BLaER1 treated with 17β-estradiol and CSF1 and Interleukin-3, amounts not matched to agents 10 nM and 100 nM (cell line): ENCODE results near the gene VSNL1.

ENCODE experiments used
- H3K27ac ChIP-seq, 11 experiments: shearing (Covaris generic); formaldehyde crosslinking; 2 replicates each; pipeline ENCODE4 v1.8.1; 2022
- H3K27me3 ChIP-seq, 11 experiments: shearing (Covaris generic); formaldehyde crosslinking; 2 replicates each; pipeline ENCODE4 v1.8.1; 2022
- H3K36me3 ChIP-seq, 11 experiments: shearing (Covaris generic); formaldehyde crosslinking; 2 replicates each; pipeline ENCODE4 v1.8.1; 2022
- H3K4me1 ChIP-seq, 10 experiments: shearing (Covaris generic); formaldehyde crosslinking; 2 replicates each; pipeline ENCODE4 v1.8.1; 2022
- H3K4me2 ChIP-seq, 11 experiments: shearing (Covaris generic); formaldehyde crosslinking; 2 replicates each; pipeline ENCODE4 v1.8.1; 2022
- H3K4me3 ChIP-seq, 10 experiments: shearing (Covaris generic); formaldehyde crosslinking; 2 replicates each; pipeline ENCODE4 v1.8.1; 2022
- H3K9ac ChIP-seq, 11 experiments: shearing (Covaris generic); formaldehyde crosslinking; 2 replicates each; pipeline ENCODE4 v1.8.1; 2022
- H3K9me3 ChIP-seq, 11 experiments: shearing (Covaris generic); formaldehyde crosslinking; replicated peaks in 1 of 11; 2 replicates each; pipeline ENCODE4 v1.8.1; 2022
- H4K20me1 ChIP-seq, 11 experiments: shearing (Covaris generic); formaldehyde crosslinking; 2 replicates each; pipeline ENCODE4 v1.8.1; 2022
- Cebpa-rat ChIP-seq, 11 experiments: shearing (Covaris generic); IDR thresholded peaks; 2 replicates each; pipeline ENCODE4 v1.8.1; 2022

The VSNL1 gene

GRCh38 chr2:17573804-17574175 lies 33.3 kb downstream of the VSNL1 start:
- Histone ChIP-seq H3K9me3 (no peaks in the 10 kb centered on the region), H3K4me3 (no peak overlapping the region), H3K36me3 (no peaks in the 10 kb centered on the region), H3K27ac (no peak overlapping the region), H3K27me3 (no peaks in the 10 kb centered on the region), H3K4me2 (no peak overlapping the region), H3K9ac (no peak overlapping the region), H4K20me1 (no peaks in the 10 kb centered on the region), H3K4me1 (no peaks in the 10 kb centered on the region)
- TF ChIP-seq Cebpa-rat (IDR thresholded peaks at IDR 0.05), result no peak

GRCh38 chr2:17574406-17575073 lies 34.0 kb downstream of the VSNL1 start:
- no peak for TF ChIP-seq Cebpa-rat (IDR thresholded peaks at IDR 0.05)
- H4K20me1 ChIP-seq, result no peaks in the 10 kb centered on the region
- H3K36me3 ChIP-seq, result no peaks in the 10 kb centered on the region
- H3K4me1 ChIP-seq, result no peaks in the 10 kb centered on the region
- no peak overlapping the region for H3K27ac ChIP-seq
- H3K4me2 ChIP-seq, result no peak overlapping the region
- no peak overlapping the region for H3K4me3 ChIP-seq
- no peak overlapping the region for H3K9ac ChIP-seq
- H3K9me3 ChIP-seq, result no peaks in the 10 kb centered on the region
- no peaks in the 10 kb centered on the region for H3K27me3 ChIP-seq

GRCh38 chr2:17576802-17577201 lies 36.3 kb downstream of the VSNL1 start:
- no peak for TF ChIP-seq Cebpa-rat (IDR thresholded peaks at IDR 0.05)
- H3K27me3 ChIP-seq, result no peaks in the 10 kb centered on the region
- H3K36me3 ChIP-seq, result no peaks in the 10 kb centered on the region
- no peak overlapping the region for H3K27ac ChIP-seq
- H3K4me3 ChIP-seq, result no peak overlapping the region
- no peaks in the 10 kb centered on the region for H3K9me3 ChIP-seq
- H4K20me1 ChIP-seq, result no peaks in the 10 kb centered on the region
- H3K4me1 ChIP-seq, result no peaks in the 10 kb centered on the region
- H3K9ac ChIP-seq, result no peak overlapping the region
- no peak overlapping the region for H3K4me2 ChIP-seq

- Histone ChIP-seq H3K4me1 (no peaks in the 10 kb centered on the region), H3K4me2 (no peak overlapping the region), H3K4me3 (no peak overlapping the region), H3K27me3 (no peaks in the 10 kb centered on the region), H3K9me3 (no peaks in the 10 kb centered on the region), H3K36me3 (no peaks in the 10 kb centered on the region), H4K20me1 (no peaks in the 10 kb centered on the region), H3K9ac (no peak overlapping the region), H3K27ac (no peak overlapping the region)
- no peak for TF ChIP-seq Cebpa-rat (IDR thresholded peaks at IDR 0.05)
Measured at GRCh38 chr2:17578466-17578928, 38.0 kb downstream of the VSNL1 start.

GRCh38 chr2:17579605-17580318 lies 39.3 kb downstream of the VSNL1 start:
- Histone ChIP-seq H3K4me1 (no peaks in the 10 kb centered on the region), H4K20me1 (no peaks in the 10 kb centered on the region), H3K36me3 (no peaks in the 10 kb centered on the region), H3K9me3 (no peaks in the 10 kb centered on the region), H3K9ac (no peak overlapping the region), H3K4me2 (no peak overlapping the region), H3K4me3 (no peak overlapping the region), H3K27ac (no peak overlapping the region), H3K27me3 (no peaks in the 10 kb centered on the region)
- no peak for TF ChIP-seq Cebpa-rat (IDR thresholded peaks at IDR 0.05)

GRCh38 chr2:17580319-17580715 lies 39.8 kb downstream of the VSNL1 start:
- Histone ChIP-seq H3K4me1 (no peaks in the 10 kb centered on the region), H3K27me3 (no peaks in the 10 kb centered on the region), H4K20me1 (no peaks in the 10 kb centered on the region), H3K36me3 (no peaks in the 10 kb centered on the region), H3K9me3 (no peaks in the 10 kb centered on the region), H3K4me2 (no peak overlapping the region), H3K9ac (no peak overlapping the region), H3K27ac (no peak overlapping the region), H3K4me3 (no peak overlapping the region)
- no peak for TF ChIP-seq Cebpa-rat (IDR thresholded peaks at IDR 0.05)

GRCh38 chr2:17581831-17582230 lies 41.3 kb downstream of the VSNL1 start:
- no peak for TF ChIP-seq Cebpa-rat (IDR thresholded peaks at IDR 0.05)
- Histone ChIP-seq H3K27me3 (no peaks in the 10 kb centered on the region; a peak in 1 of 22 replicates), H4K20me1 (no peaks in the 10 kb centered on the region), H3K9ac (no peak overlapping the region), H3K4me1 (no peaks in the 10 kb centered on the region), H3K36me3 (no peaks in the 10 kb centered on the region), H3K4me2 (no peak overlapping the region), H3K27ac (no peak overlapping the region), H3K9me3 (no peaks in the 10 kb centered on the region), H3K4me3 (no peak overlapping the region)

GRCh38 chr2:17583166-17583565 lies 42.7 kb downstream of the VSNL1 start:
- Histone ChIP-seq H4K20me1 (no peaks in the 10 kb centered on the region), H3K9ac (no peak overlapping the region), H3K27ac (no peak overlapping the region), H3K27me3 (no peaks in the 10 kb centered on the region; a peak in 1 of 22 replicates), H3K4me3 (no peak overlapping the region), H3K4me2 (no peak overlapping the region), H3K9me3 (no peaks in the 10 kb centered on the region), H3K36me3 (no peaks in the 10 kb centered on the region), H3K4me1 (no peaks in the 10 kb centered on the region)
- no peak for TF ChIP-seq Cebpa-rat (IDR thresholded peaks at IDR 0.05)

- Histone ChIP-seq H3K36me3 (no peaks in the 10 kb centered on the region), H3K4me1 (no peaks in the 10 kb centered on the region)
- no peak for TF ChIP-seq Cebpa-rat (IDR thresholded peaks at IDR 0.05)
Measured at GRCh38 chr2:17583646-17584045, 43.1 kb downstream of the VSNL1 start.

GRCh38 chr2:17584689-17585088 lies 44.2 kb downstream of the VSNL1 start:
- no peak for TF ChIP-seq Cebpa-rat (IDR thresholded peaks at IDR 0.05)
- no peaks in the 10 kb centered on the region for H4K20me1 ChIP-seq
- H3K36me3 ChIP-seq, result no peaks in the 10 kb centered on the region
- no peaks in the 10 kb centered on the region for H3K4me1 ChIP-seq
- no peak overlapping the region for H3K27ac ChIP-seq
- no peak overlapping the region for H3K9ac ChIP-seq
- no peaks in the 10 kb centered on the region; a peak in 1 of 22 replicates for H3K27me3 ChIP-seq
- H3K9me3 ChIP-seq, result no peaks in the 10 kb centered on the region
- no peak overlapping the region for H3K4me3 ChIP-seq
- H3K4me2 ChIP-seq, result no peak overlapping the region

More at GRCh38 chr2:17583646-17584045, 43.1 kb downstream of the VSNL1 start:
- H3K9me3 ChIP-seq, result no peaks in the 10 kb centered on the region
- H3K4me2 ChIP-seq, result no peak overlapping the region
- H3K27me3 ChIP-seq, result no peaks in the 10 kb centered on the region; a peak in 1 of 22 replicates
- H3K4me3 ChIP-seq, result no peak overlapping the region
- H3K9ac ChIP-seq, result no peak overlapping the region
- H3K27ac ChIP-seq, result no peak overlapping the region
- H4K20me1 ChIP-seq, result no peaks in the 10 kb centered on the region
